Colonic mucosa (tissue), 4 donors: ENCODE data around the gene ANO1. TPM values are rescaled to one million over a fixed set of nuclear protein-coding genes. Genes with fewer than 3 reads are reported as not detected.

Source experiments
- DNase-seq: peaks from one replicate; pipeline ENCODE4 v3.0.0-alpha.2; 2020
- H3K27ac ChIP-seq: fragments of 200-600 bp; one replicate; pipeline ENCODE4 v1.8.0; 2021
- H3K27me3 ChIP-seq: fragments of 200-600 bp; one replicate; pipeline ENCODE4 v1.8.0; 2021
- H3K36me3 ChIP-seq: fragments of 200-600 bp; one replicate; pipeline ENCODE4 v1.8.0; 2021
- H3K4me1 ChIP-seq: fragments of 200-600 bp; one replicate; pipeline ENCODE4 v1.8.0; 2021; ENCODE audit warnings: mild to moderate bottlenecking
- H3K4me3 ChIP-seq: fragments of 200-600 bp; one replicate; pipeline ENCODE4 v1.8.0; 2021
- H3K9ac ChIP-seq, 2 donors: one replicate each; pipeline ENCODE4 v1.7.0; 2013; ENCODE audit warnings: control low read depth in 2 of 2, low read depth in 2 of 2, low read length in 2 of 2
- H3K9me3 ChIP-seq: fragments of 200-600 bp; one replicate; pipeline ENCODE4 v1.8.0; 2021
- CTCF ChIP-seq: fragments of 200-600 bp; IDR thresholded peaks from one replicate; pipeline ENCODE4 v1.8.0; 2022; ENCODE audit warnings: antibody characterized with exemption, mild to moderate bottlenecking
- intact Hi-C: fragments of 100-400 bp; cut with DNase I; formaldehyde crosslinking; loops from one replicate; pipeline ENCODE4 v1.14.1; 2022
- total RNA-seq, 2 donors: library from RNA; stranded (reverse); fragmentation: NEBNext Ultra II Directional in 1 of 2; extraction: Animal tissue kit (Norgen Biotek cat#: 25700) in 1 of 2; gene quantifications; one replicate each; pipeline ENCODE4 v1.2.1, GENCODE V29; 2021
- donor health status: healthy.
- donor health status: DM: no; HTN: no; CAD: no.
- donor health status: DM: no; HTN: no; CAD: no.

ANO1 gene
- total RNA-seq, 2 donors from 2014 or later: 8.3 to 16.4 TPM

- TF ChIP-seq CTCF: no peak
- Histone ChIP-seq H3K4me3 (no peak overlapping the region), H3K27me3 (no peaks in the 10 kb centered on the region), H3K9ac (no peak overlapping the region), H3K9me3 (no peaks in the 10 kb centered on the region), H3K4me1 (no peaks in the 10 kb centered on the region), H3K27ac (no peak overlapping the region), H3K36me3 (no peaks in the 10 kb centered on the region)
- intact Hi-C loops: no loop called here
- peak; percentile 46 for DNase-seq
Observed at GRCh38 chr11:70111269-70112016, 33.3 kb downstream of the ANO1 start.

GRCh38 chr11:70112017-70112434 is 33.9 kb downstream of the ANO1 start:
- intact Hi-C loops: no loop called here
- no peaks in the 10 kb centered on the region for H3K4me1 ChIP-seq
- no peak overlapping the region for H3K27ac ChIP-seq
- no peaks in the 10 kb centered on the region for H3K27me3 ChIP-seq
- H3K4me3 ChIP-seq: no peak overlapping the region
- no peaks in the 10 kb centered on the region for H3K9me3 ChIP-seq
- TF ChIP-seq CTCF: no peak
- H3K9ac ChIP-seq: no peak overlapping the region
- no peaks in the 10 kb centered on the region for H3K36me3 ChIP-seq
- no peak for DNase-seq

- Histone ChIP-seq H3K4me3 (no peak overlapping the region), H3K36me3 (no peaks in the 10 kb centered on the region), H3K27ac (no peak overlapping the region), H3K4me1 (no peaks in the 10 kb centered on the region), H3K9me3 (no peaks in the 10 kb centered on the region), H3K27me3 (no peaks in the 10 kb centered on the region), H3K9ac (no peak overlapping the region)
- no peak for TF ChIP-seq CTCF
- DNase-seq: no peak
- intact Hi-C loops: no loop called here
Observed at GRCh38 chr11:70113801-70114200, 35.7 kb downstream of the ANO1 start.

- H3K4me3 ChIP-seq: no peak overlapping the region
- H3K9me3 ChIP-seq: no peaks in the 10 kb centered on the region
- no peak overlapping the region for H3K9ac ChIP-seq
- H3K36me3 ChIP-seq: no peaks in the 10 kb centered on the region
- H3K27me3 ChIP-seq: no peaks in the 10 kb centered on the region
- intact Hi-C loops: no loop called here
- no peak for TF ChIP-seq CTCF
- no peak overlapping the region for H3K27ac ChIP-seq
- DNase-seq: no peak
- H3K4me1 ChIP-seq: no peaks in the 10 kb centered on the region
Observed at GRCh38 chr11:70115778-70116177, 37.7 kb downstream of the ANO1 start.

- H3K27ac ChIP-seq: no peak overlapping the region
- DNase-seq: no peak
- H3K4me3 ChIP-seq: no peak overlapping the region
- H3K27me3 ChIP-seq: no peaks in the 10 kb centered on the region
- no peak for TF ChIP-seq CTCF
- no peaks in the 10 kb centered on the region for H3K4me1 ChIP-seq
- no peak overlapping the region for H3K9ac ChIP-seq
- H3K36me3 ChIP-seq: no peaks in the 10 kb centered on the region
- intact Hi-C loops: no loop called here
- no peaks in the 10 kb centered on the region for H3K9me3 ChIP-seq
Observed at GRCh38 chr11:70116386-70117065, 38.4 kb downstream of the ANO1 start.
